HEK293 (cell line): Measurements from ENCODE around the gene PEF1.

Source experiments
- CTCF ChIA-PET: fragments of 350-600 bp; formaldehyde crosslinking; extraction: SDS; loops from one replicate; lab custom pipeline; 2021; ENCODE audit warnings: antibody characterized with exemption; lab: Yijun Ruan, JAX
- POLR2A ChIA-PET: fragments of 300-600 bp; formaldehyde crosslinking; extraction: SDS; loops from one replicate; lab custom pipeline; 2020; ENCODE audit warnings: antibody characterized with exemption, inconsistent platforms; lab: Yijun Ruan, JAX
- H3K27ac ChIP-seq: fragments of 200-500 bp; sonication (Bioruptor generic); 2 replicates; pipeline ENCODE4 v1.5.1; 2014; ENCODE audit warnings: low read depth, low read length, control low read depth, inconsistent platforms; ENCODE audit errors: extremely low read depth
- H3K36me3 ChIP-seq, 2 experiments: fragments of 200-500 bp in 1 of 2; sonication (Bioruptor generic) in 1 of 2; 1 replicate in 1 of 2; 2 replicates in 1 of 2; pipeline ENCODE4 v1.5.1; 2014 to 2017; ENCODE audit warnings: inconsistent platforms in 2 of 2, low read length in 2 of 2; ENCODE audit not compliant: control insufficient read depth in 2 of 2, insufficient read depth in 1 of 2
- H3K4me1 ChIP-seq: fragments of 200-500 bp; sonication (Bioruptor generic); 2 replicates; pipeline ENCODE4 v1.5.1; 2014; ENCODE audit warnings: mild to moderate bottlenecking, low read length, inconsistent platforms; ENCODE audit not compliant: control insufficient read depth, insufficient read depth
- H3K4me3 ChIP-seq: 2 replicates; pipeline ENCODE4 v1.5.1; 2011; ENCODE audit warnings: low read depth, mild to moderate bottlenecking, control low read depth, low read length, moderate library complexity
- H3K9me3 ChIP-seq: fragments of 200-500 bp; sonication (Bioruptor generic); 2 replicates; pipeline ENCODE4 v1.5.1; 2014; ENCODE audit warnings: low read depth, low read length, inconsistent platforms; ENCODE audit not compliant: control insufficient read depth, insufficient read depth
- AEBP2 ChIP-seq: fragments of 450-650 bp; formaldehyde crosslinking; IDR thresholded peaks from 2 replicates; pipeline ENCODE4 v1.5.1; 2016; ENCODE audit warnings: missing biosample characterization, missing genetic modification characterization, borderline replicate concordance
- CTCF ChIP-seq: fragments of 450-650 bp; formaldehyde crosslinking; IDR thresholded peaks from 2 replicates; pipeline ENCODE4 v1.5.1; 2016; ENCODE audit warnings: missing biosample characterization, missing genetic modification characterization
- REST ChIP-seq: fragments of 450-650 bp; formaldehyde crosslinking; IDR thresholded peaks from 2 replicates; pipeline ENCODE4 v1.5.1; 2016; ENCODE audit warnings: missing biosample characterization, missing genetic modification characterization
- YY1 ChIP-seq: fragments of 450-650 bp; formaldehyde crosslinking; IDR thresholded peaks from 2 replicates; pipeline ENCODE4 v1.5.1; 2018; ENCODE audit warnings: missing biosample characterization, missing genetic modification characterization
- YY2 ChIP-seq: fragments of 450-650 bp; formaldehyde crosslinking; IDR thresholded peaks from 2 replicates; pipeline ENCODE4 v1.5.1; 2016; ENCODE audit warnings: missing biosample characterization, missing genetic modification characterization
- ZBTB20 ChIP-seq: fragments of 450-650 bp; formaldehyde crosslinking; IDR thresholded peaks from 2 replicates; pipeline ENCODE4 v1.5.1; 2016; ENCODE audit warnings: missing biosample characterization, missing genetic modification characterization
- ZBTB6 ChIP-seq: fragments of 450-650 bp; formaldehyde crosslinking; IDR thresholded peaks from 2 replicates; pipeline ENCODE4 v1.5.1; 2017; ENCODE audit warnings: missing biosample characterization, missing genetic modification characterization
- ZFP37 ChIP-seq: fragments of 450-650 bp; formaldehyde crosslinking; IDR thresholded peaks from 2 replicates; pipeline ENCODE4 v1.5.1; 2016; ENCODE audit warnings: missing biosample characterization, missing genetic modification characterization
- ZIC2 ChIP-seq: fragments of 450-650 bp; formaldehyde crosslinking; IDR thresholded peaks from 2 replicates; pipeline ENCODE4 v1.5.1; 2016; ENCODE audit warnings: missing biosample characterization, missing genetic modification characterization
- ZNF174 ChIP-seq: fragments of 450-650 bp; formaldehyde crosslinking; IDR thresholded peaks from 2 replicates; pipeline ENCODE4 v1.5.0; 2017; ENCODE audit warnings: missing biosample characterization, mild to moderate bottlenecking, missing genetic modification characterization
- ZNF274 ChIP-seq, 2 experiments: fragments of 200-500 bp in 1 of 2; fragments of 450-650 bp in 1 of 2; sonication (Bioruptor generic) in 1 of 2; formaldehyde crosslinking in 1 of 2; IDR thresholded peaks; 2 replicates each; pipeline versions ENCODE4 v1.5.1 to v1.6.1; 2014 to 2016; ENCODE audit warnings: borderline replicate concordance in 1 of 2, inconsistent platforms in 1 of 2, low read length in 1 of 2, missing biosample characterization in 1 of 2, missing genetic modification characterization in 1 of 2
- ZNF292 ChIP-seq: fragments of 450-650 bp; formaldehyde crosslinking; IDR thresholded peaks from 2 replicates; pipeline ENCODE4 v1.5.1; 2016; ENCODE audit warnings: low read depth, missing biosample characterization, missing genetic modification characterization, borderline replicate concordance
- ZNF394 ChIP-seq: fragments of 450-650 bp; formaldehyde crosslinking; IDR thresholded peaks from 2 replicates; pipeline ENCODE4 v1.5.1; 2016; ENCODE audit warnings: missing biosample characterization, missing genetic modification characterization, mild to moderate bottlenecking, moderate library complexity, borderline replicate concordance
- ZNF398 ChIP-seq: fragments of 450-650 bp; formaldehyde crosslinking; IDR thresholded peaks from 2 replicates; pipeline ENCODE4 v1.5.1; 2017; ENCODE audit warnings: missing biosample characterization, missing genetic modification characterization
- ZNF416 ChIP-seq: fragments of 450-650 bp; formaldehyde crosslinking; IDR thresholded peaks from 2 replicates; pipeline ENCODE4 v1.5.1; 2016; ENCODE audit warnings: missing biosample characterization, missing genetic modification characterization
- ZNF585B ChIP-seq: fragments of 450-650 bp; formaldehyde crosslinking; IDR thresholded peaks from 2 replicates; pipeline ENCODE4 v1.5.1; 2016; ENCODE audit warnings: missing biosample characterization, missing genetic modification characterization
- ZNF626 ChIP-seq: fragments of 450-650 bp; sonication (Bioruptor Pico); formaldehyde crosslinking; IDR thresholded peaks from 2 replicates; pipeline ENCODE4 v1.5.1; 2018; ENCODE audit warnings: missing biosample characterization, missing genetic modification characterization, inconsistent platforms

PEF1 gene

GRCh38 chr1:31655104-31655503, 10.4 kb upstream of the PEF1 start:
- POLR2A ChIA-PET, result no interaction called here
- no peaks in the 10 kb centered on the region for H3K4me1 ChIP-seq

GRCh38 chr1:31654474-31654776, 9.7 kb upstream of the PEF1 start:
- Histone ChIP-seq H3K4me3 (no peak overlapping the region), H3K27ac (no peak overlapping the region), H3K36me3 (no peaks in the 10 kb centered on the region), H3K4me1 (no peaks in the 10 kb centered on the region), H3K9me3 (no peaks in the 10 kb centered on the region)
- TF ChIP-seq ZBTB6 (no peak), ZNF585B (no peak), ZNF174 (tag by site-specific recombination) (no peak), YY2 (no peak), YY1 (tag by site-specific recombination) (no peak), ZFP37 (tag by site-specific recombination) (no peak), ZNF274 (IDR thresholded peaks at IDR 0.05; ENCODE audit: low read length) (no peak), ZNF274 (tag by site-specific recombination; IDR thresholded peaks at IDR 0.05; ENCODE audit: borderline replicate concordance) (no peak), ZNF416 (tag by site-specific recombination) (no peak)
- CTCF ChIA-PET, result interaction anchor here (3.6 kb wide), 1 partner anchor 135 kb away, joined by 11 read pairs; no protein-coding TSS in a partner anchor
- POLR2A ChIA-PET, result interaction anchor here (0.7 kb wide), 1 partner anchor 14 kb away, joined by 6 read pairs; no protein-coding TSS in a partner anchor

More at GRCh38 chr1:31655104-31655503, 10.4 kb upstream of the PEF1 start:
- CTCF ChIA-PET, result interaction anchor here (0.6 to 0.7 kb wide), 2 partner anchors 445 to 1354 kb away, joined by 3 read pairs; no protein-coding TSS in a partner anchor
- no peak for TF ChIP-seq ZNF292
- 0 out of 2 replicates have a peak, but pooled peaks have one; percentile 9 for TF ChIP-seq ZIC2 (tag by site-specific recombination)
- TF ChIP-seq, all 188 proteins: peak for 1
- Histone ChIP-seq H3K9me3 (no peaks in the 10 kb centered on the region), H3K4me3 (no peak overlapping the region), H3K27ac (no peak overlapping the region), H3K36me3 (no peaks in the 10 kb centered on the region)

GRCh38 chr1:31653717-31654473, 9.2 kb upstream of the PEF1 start:
- ChIA-PET CTCF (interaction anchor here (3.6 kb wide), 1 partner anchor 135 kb away, joined by 11 read pairs; no protein-coding TSS in a partner anchor), POLR2A (interaction anchor here (0.7 kb wide), 1 partner anchor 14 kb away, joined by 6 read pairs; no protein-coding TSS in a partner anchor)
- Histone ChIP-seq H3K36me3 (no peaks in the 10 kb centered on the region), H3K4me1 (no peaks in the 10 kb centered on the region), H3K27ac (no peak overlapping the region)
- TF ChIP-seq AEBP2, result no peak
- TF ChIP-seq ZNF394, result no peak
- no peak for TF ChIP-seq ZBTB20 (tag by site-specific recombination)
- no peak for TF ChIP-seq ZNF626
- TF ChIP-seq CTCF, result no peak
- no peak for TF ChIP-seq REST
- no peak for TF ChIP-seq ZNF398 (tag by site-specific recombination)
- TF ChIP-seq, all 188 proteins: peak for 0
- Histone ChIP-seq H3K4me3 (no peak overlapping the region), H3K9me3 (no peaks in the 10 kb centered on the region)
